CD4-positive, CD25-positive, alpha-beta regulatory T cell (primary cell): ENCODE measurements around the gene SLK. TPM values are rescaled to one million over a fixed set of nuclear protein-coding genes. Genes with fewer than 3 reads are reported as not detected.

ENCODE experiments used
- ATAC-seq, 2 donors: fragments of 150-1000 bp; cut with Tn5 transposase; one replicate each; pipeline ENCODE4 v1.10.0; 2021; ENCODE audit warnings: low read depth in 2 of 2, moderate number of reproducible peaks in 2 of 2, moderate library complexity in 1 of 2
- DNase-seq, 3 donors: peaks; one replicate each; pipeline versions ENCODE4 v3.0.0 to v3.0.0-alpha.2; 2012 to 2022; ENCODE audit warnings: mixed read lengths in 1 of 3
- H3K27ac ChIP-seq: one replicate; pipeline ENCODE4 v1.7.0; 2013; ENCODE audit warnings: mild to moderate bottlenecking, low read length; ENCODE audit not compliant: insufficient read depth, poor library complexity, severe bottlenecking
- H3K27me3 ChIP-seq: one replicate; pipeline ENCODE4 v1.7.0; 2013; ENCODE audit warnings: low read length; ENCODE audit not compliant: control insufficient read depth, insufficient read depth
- H3K36me3 ChIP-seq: one replicate; pipeline ENCODE4 v1.7.0; 2013; ENCODE audit warnings: mild to moderate bottlenecking, low read length, moderate library complexity; ENCODE audit not compliant: control insufficient read depth, insufficient read depth
- H3K4me1 ChIP-seq: 2 replicates; pipeline ENCODE4 v1.7.0; 2013; ENCODE audit warnings: mild to moderate bottlenecking, low read length; ENCODE audit not compliant: insufficient read depth, control insufficient read depth, poor library complexity, severe bottlenecking
- H3K4me3 ChIP-seq: one replicate; pipeline ENCODE4 v1.7.0; 2013; ENCODE audit warnings: low read depth, mild to moderate bottlenecking, low read length, moderate library complexity
- H3K9me3 ChIP-seq, 2 experiments: 1 replicate in 1 of 2; 2 replicates in 1 of 2; pipeline ENCODE4 v1.7.0; 2013; ENCODE audit warnings: low read length in 2 of 2, mild to moderate bottlenecking in 1 of 2, moderate library complexity in 1 of 2; ENCODE audit not compliant: control insufficient read depth in 2 of 2
- H3K27ac Mint-ChIP-seq, 3 donors: one replicate each; pipeline ENCODE4 v1.8.0; 2020 to 2022; ENCODE audit warnings: mild to moderate bottlenecking in 3 of 3, mixed read lengths in 3 of 3, moderate library complexity in 2 of 3
- H3K27me3 Mint-ChIP-seq: one replicate; pipeline ENCODE4 v1.8.0; 2022; ENCODE audit warnings: mild to moderate bottlenecking, mixed read lengths
- H3K36me3 Mint-ChIP-seq: one replicate; pipeline ENCODE4 v1.8.0; 2020; ENCODE audit warnings: mixed read lengths
- H3K4me1 Mint-ChIP-seq, 4 donors: one replicate each; pipeline ENCODE4 v1.8.0; 2020 to 2022; ENCODE audit warnings: mixed read lengths in 4 of 4, mild to moderate bottlenecking in 1 of 4
- H3K4me3 Mint-ChIP-seq, 4 donors: one replicate each; pipeline ENCODE4 v1.8.0; 2020 to 2022; ENCODE audit warnings: mild to moderate bottlenecking in 4 of 4, mixed read lengths in 4 of 4, moderate library complexity in 3 of 4
- H3K9me3 Mint-ChIP-seq, 7 donors: one replicate each; pipeline ENCODE4 v1.8.0; 2020 to 2022; ENCODE audit warnings: mixed read lengths in 7 of 7, mild to moderate bottlenecking in 3 of 7, moderate library complexity in 2 of 7
- polyA plus RNA-seq, 4 donors: library from polyadenylated mRNA; unstranded; fragments of 300-500 nt; fragmentation: Illumina TruSeq; gene quantifications; one replicate each; pipeline ENCODE4 v1.2.3, GENCODE V29; 2021
- total RNA-seq: library from RNA; stranded (reverse); gene quantifications from one replicate; pipeline ENCODE4 v1.2.3, GENCODE V29; 2022

SLK gene
- total and polyA plus RNA-seq, 5 donors from 2014 or later: 3.2 to 23.5 (median 3.4) TPM

DNA sequence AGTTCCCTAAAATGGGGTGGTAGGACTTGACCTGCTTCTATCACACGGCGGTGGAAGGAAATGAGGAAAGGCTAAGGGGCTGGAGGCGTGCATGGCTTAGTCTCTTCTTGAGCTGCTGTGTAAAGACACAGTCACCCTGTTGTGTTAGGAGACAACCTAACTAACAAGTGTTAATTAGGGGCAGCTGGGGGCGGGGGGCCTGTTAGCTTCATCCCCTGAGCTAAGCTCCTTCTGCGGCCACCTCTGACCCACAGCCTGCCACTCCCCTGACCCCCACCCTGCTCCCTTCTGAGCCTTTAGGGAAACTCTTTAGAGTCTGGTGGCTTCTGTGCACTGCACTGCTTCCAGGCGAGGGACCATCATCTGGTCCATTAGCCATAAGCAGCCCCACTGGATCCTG is 90.8 kb downstream of the SLK start:
- Histone ChIP-seq H3K36me3 (no peaks in the 10 kb centered on the region), H3K27me3 (no peaks in the 10 kb centered on the region), H3K9me3 (no peaks in the 10 kb centered on the region), H3K4me3 (no peak overlapping the region), H3K4me1 (no peaks in the 10 kb centered on the region), H3K27ac (no peak overlapping the region)
- no peaks in the 10 kb centered on the region for H3K36me3 Mint-ChIP-seq
- no peaks in the 10 kb centered on the region for H3K9me3 Mint-ChIP-seq
- DNase-seq: no peak
- no peak overlapping the region for H3K27ac Mint-ChIP-seq
- ATAC-seq: no peak
- H3K4me3 Mint-ChIP-seq: no peak overlapping the region
- H3K27me3 Mint-ChIP-seq: no peaks in the 10 kb centered on the region
- H3K4me1 Mint-ChIP-seq: no peaks in the 10 kb centered on the region

- H3K4me3 Mint-ChIP-seq: no peak overlapping the region
- no peaks in the 10 kb centered on the region for H3K27me3 ChIP-seq
- peaks cover 10% of the 10 kb centered on the region for H3K27me3 Mint-ChIP-seq
- H3K27ac ChIP-seq: no peak overlapping the region
- H3K4me1 ChIP-seq: no peaks in the 10 kb centered on the region
- H3K4me1 Mint-ChIP-seq: no peaks in the 10 kb centered on the region
- no peak for ATAC-seq
- no peaks in the 10 kb centered on the region for H3K36me3 Mint-ChIP-seq
- no peak overlapping the region for H3K27ac Mint-ChIP-seq
- peaks cover 0 to 2% (median 0%) of the 10 kb centered on the region in 7 donors for H3K9me3 Mint-ChIP-seq
- no peaks in the 10 kb centered on the region for H3K36me3 ChIP-seq
- no peak overlapping the region for H3K4me3 ChIP-seq
- no peak for DNase-seq
- no peaks in the 10 kb centered on the region for H3K9me3 ChIP-seq
These were observed 92.4 kb downstream of the SLK start for GRCh38 chr10:104059364-104059763.

- Mint-ChIP-seq H3K27me3 (peaks cover 18% of the 10 kb centered on the region), H3K4me3 (no peak overlapping the region), H3K36me3 (no peaks in the 10 kb centered on the region), H3K27ac (peak overlapping the region in 1 of 3 donors; percentile 5), H3K4me1 (no peaks in the 10 kb centered on the region), H3K9me3 (peaks cover 0 to 2% (median 0%) of the 10 kb centered on the region in 7 donors)
- H3K36me3 ChIP-seq: no peaks in the 10 kb centered on the region
- DNase-seq (no peak), ATAC-seq (no peak)
- no peak overlapping the region for H3K27ac ChIP-seq
- H3K27me3 ChIP-seq: no peaks in the 10 kb centered on the region
- no peak overlapping the region for H3K4me3 ChIP-seq
- no peaks in the 10 kb centered on the region for H3K4me1 ChIP-seq
- no peaks in the 10 kb centered on the region for H3K9me3 ChIP-seq
These were observed 94.3 kb downstream of the SLK start for GRCh38 chr10:104061196-104061595.

DNA sequence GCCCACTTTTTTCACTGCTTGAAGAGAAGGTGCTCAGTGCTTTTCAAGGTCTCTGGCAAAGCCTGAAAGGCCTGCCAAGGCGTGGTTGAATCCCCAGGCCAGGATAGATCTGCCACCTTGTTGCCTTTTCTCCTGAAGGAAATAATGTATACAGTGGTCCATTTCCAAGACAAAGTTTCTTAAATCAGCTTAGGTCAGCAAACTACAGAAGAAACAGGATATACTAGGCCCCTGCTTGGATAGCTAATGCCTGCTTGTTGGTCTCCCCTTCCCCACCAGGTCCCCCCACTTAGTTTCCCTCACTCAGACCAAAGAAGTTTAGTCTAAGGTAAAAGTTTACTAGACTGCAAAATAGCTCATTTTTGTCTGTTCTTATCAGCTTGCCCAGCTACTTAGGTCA is 98.8 kb downstream of the SLK start:
- Histone ChIP-seq H3K27ac (no peak overlapping the region), H3K4me3 (no peak overlapping the region), H3K36me3 (no peaks in the 10 kb centered on the region), H3K9me3 (no peaks in the 10 kb centered on the region), H3K27me3 (no peaks in the 10 kb centered on the region), H3K4me1 (no peaks in the 10 kb centered on the region)
- Mint-ChIP-seq H3K36me3 (no peaks in the 10 kb centered on the region), H3K27me3 (peaks cover 33% of the 10 kb centered on the region), H3K4me3 (no peak overlapping the region), H3K9me3 (peaks cover 0 to 3% (median 0%) of the 10 kb centered on the region in 7 donors), H3K27ac (no peak overlapping the region), H3K4me1 (no peaks in the 10 kb centered on the region)
- no peak for ATAC-seq
- DNase-seq: no peak

- Histone ChIP-seq H3K4me3 (no peak overlapping the region), H3K36me3 (no peaks in the 10 kb centered on the region), H3K27me3 (no peaks in the 10 kb centered on the region), H3K27ac (no peak overlapping the region), H3K9me3 (no peaks in the 10 kb centered on the region), H3K4me1 (no peaks in the 10 kb centered on the region)
- DNase-seq: no peak
- H3K27me3 Mint-ChIP-seq: peaks cover 33% of the 10 kb centered on the region
- no peak for ATAC-seq
- no peak overlapping the region for H3K4me3 Mint-ChIP-seq
- peaks cover 0 to 2% (median 0%) of the 10 kb centered on the region in 4 donors for H3K4me1 Mint-ChIP-seq
- H3K27ac Mint-ChIP-seq: no peak overlapping the region
- H3K36me3 Mint-ChIP-seq: no peaks in the 10 kb centered on the region
- H3K9me3 Mint-ChIP-seq: peaks cover 0 to 3% (median 0%) of the 10 kb centered on the region in 7 donors
These were observed 100.0 kb downstream of the SLK start for GRCh38 chr10:104066945-104067344.

- H3K27me3 ChIP-seq: no peaks in the 10 kb centered on the region
- no peak overlapping the region for H3K4me3 ChIP-seq
- H3K9me3 Mint-ChIP-seq: peaks cover 0 to 3% (median 0%) of the 10 kb centered on the region in 7 donors
- H3K27me3 Mint-ChIP-seq: peaks cover 33% of the 10 kb centered on the region
- no peaks in the 10 kb centered on the region for H3K9me3 ChIP-seq
- DNase-seq (no peak), ATAC-seq (no peak)
- peak overlapping the region in 1 of 3 donors; percentile 23 for H3K27ac Mint-ChIP-seq
- H3K27ac ChIP-seq: no peak overlapping the region
- H3K36me3 ChIP-seq: no peaks in the 10 kb centered on the region
- H3K36me3 Mint-ChIP-seq: no peaks in the 10 kb centered on the region
- no peaks in the 10 kb centered on the region for H3K4me1 ChIP-seq
- H3K4me3 Mint-ChIP-seq: no peak overlapping the region
- H3K4me1 Mint-ChIP-seq: peaks cover 0 to 2% (median 0%) of the 10 kb centered on the region in 4 donors
These were observed 100.6 kb downstream of the SLK start for GRCh38 chr10:104067525-104067924.

DNA sequence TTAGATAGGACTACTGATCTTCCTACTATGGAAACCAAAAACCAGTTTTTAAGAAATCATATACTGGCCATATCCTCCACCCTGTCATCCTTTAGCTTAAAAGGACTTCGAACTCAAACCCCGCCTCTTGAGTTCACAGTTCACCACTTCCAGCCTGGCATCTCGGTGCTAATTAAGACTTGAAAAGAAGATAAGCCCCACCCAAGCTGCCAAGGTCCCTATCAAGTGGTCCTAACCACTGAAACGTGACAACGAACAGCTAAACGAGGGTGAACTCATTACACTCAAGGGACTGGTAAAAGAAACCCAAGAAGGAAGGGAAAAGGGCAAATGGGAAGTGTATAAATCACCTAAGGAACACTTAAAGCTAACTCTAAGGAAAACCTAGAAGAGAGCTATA is 102.7 kb downstream of the SLK start:
- H3K36me3 Mint-ChIP-seq: no peaks in the 10 kb centered on the region
- no peaks in the 10 kb centered on the region for H3K9me3 ChIP-seq
- H3K4me1 ChIP-seq: no peaks in the 10 kb centered on the region
- H3K27ac ChIP-seq: no peak overlapping the region
- H3K4me3 ChIP-seq: no peak overlapping the region
- H3K36me3 ChIP-seq: no peaks in the 10 kb centered on the region
- peaks cover 23% of the 10 kb centered on the region for H3K27me3 Mint-ChIP-seq
- no peak for ATAC-seq
- no peak overlapping the region for H3K27ac Mint-ChIP-seq
- no peak for DNase-seq
- peaks cover 0 to 1% (median 0%) of the 10 kb centered on the region in 7 donors for H3K9me3 Mint-ChIP-seq
- no peaks in the 10 kb centered on the region for H3K27me3 ChIP-seq
- H3K4me1 Mint-ChIP-seq: peaks cover 0 to 5% (median 1%) of the 10 kb centered on the region in 4 donors
- no peak overlapping the region for H3K4me3 Mint-ChIP-seq

GRCh38 chr10:104072786-104073185 is 105.8 kb downstream of the SLK start:
- no peaks in the 10 kb centered on the region for H3K36me3 ChIP-seq
- no peaks in the 10 kb centered on the region for H3K9me3 ChIP-seq
- ATAC-seq: no peak
- no peak overlapping the region for H3K27ac ChIP-seq
- H3K4me1 ChIP-seq: no peaks in the 10 kb centered on the region
- Mint-ChIP-seq H3K4me1 (peaks cover 0 to 5% (median 1%) of the 10 kb centered on the region in 4 donors), H3K4me3 (no peak overlapping the region), H3K27ac (no peak overlapping the region), H3K27me3 (peaks cover 9% of the 10 kb centered on the region), H3K36me3 (no peaks in the 10 kb centered on the region), H3K9me3 (no peaks in the 10 kb centered on the region)
- no peaks in the 10 kb centered on the region for H3K27me3 ChIP-seq
- DNase-seq: peak in 1 of 3 donors; percentile 12
- H3K4me3 ChIP-seq: no peak overlapping the region
